ENCODE measurements around the gene SLC32A1. TPM values are rescaled to one million over a fixed set of nuclear protein-coding genes. Genes with fewer than 3 reads are reported as not detected.

The SLC32A1 gene, protein sequence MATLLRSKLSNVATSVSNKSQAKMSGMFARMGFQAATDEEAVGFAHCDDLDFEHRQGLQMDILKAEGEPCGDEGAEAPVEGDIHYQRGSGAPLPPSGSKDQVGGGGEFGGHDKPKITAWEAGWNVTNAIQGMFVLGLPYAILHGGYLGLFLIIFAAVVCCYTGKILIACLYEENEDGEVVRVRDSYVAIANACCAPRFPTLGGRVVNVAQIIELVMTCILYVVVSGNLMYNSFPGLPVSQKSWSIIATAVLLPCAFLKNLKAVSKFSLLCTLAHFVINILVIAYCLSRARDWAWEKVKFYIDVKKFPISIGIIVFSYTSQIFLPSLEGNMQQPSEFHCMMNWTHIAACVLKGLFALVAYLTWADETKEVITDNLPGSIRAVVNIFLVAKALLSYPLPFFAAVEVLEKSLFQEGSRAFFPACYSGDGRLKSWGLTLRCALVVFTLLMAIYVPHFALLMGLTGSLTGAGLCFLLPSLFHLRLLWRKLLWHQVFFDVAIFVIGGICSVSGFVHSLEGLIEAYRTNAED
- total RNA-seq, result not detected

DNA sequence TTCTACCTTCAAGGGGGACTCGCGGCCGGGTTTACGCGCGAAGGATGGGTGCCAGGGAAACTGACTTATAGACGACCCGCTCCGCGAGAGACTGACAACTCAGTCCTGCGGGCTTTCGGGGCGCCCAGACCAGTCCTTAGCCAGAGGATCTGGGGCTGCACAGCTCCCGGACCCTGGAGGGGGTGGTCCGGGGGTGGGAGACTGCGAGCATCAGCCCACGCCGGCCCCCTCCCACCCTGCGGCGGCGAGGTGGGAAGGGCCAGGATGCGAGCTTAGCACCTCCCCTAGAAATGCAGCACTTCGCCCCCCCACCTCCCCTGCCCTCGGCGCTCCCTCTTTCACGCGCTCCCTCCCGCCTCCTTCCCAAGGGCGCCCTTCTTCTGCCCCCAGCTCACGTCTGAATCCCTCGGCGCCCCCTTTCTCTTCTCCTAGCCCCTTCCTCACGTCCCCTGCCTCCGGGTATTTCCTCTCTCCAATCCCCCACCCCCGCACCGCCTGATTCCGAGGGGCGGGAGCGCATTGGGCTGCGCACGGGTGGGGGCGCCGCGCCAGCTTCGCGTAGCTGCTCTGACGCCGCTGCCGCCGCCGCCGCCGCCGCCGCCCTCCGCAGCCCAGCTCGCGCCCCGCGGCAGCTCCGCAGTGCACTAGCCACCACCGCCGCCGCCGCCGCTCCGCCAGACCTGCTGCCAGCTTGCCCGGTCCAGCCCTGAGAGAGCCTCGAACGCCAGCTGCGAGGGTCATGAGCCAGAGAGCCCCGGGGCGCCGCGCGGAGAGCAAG, at the start of gene SLC32A1:
TSS of gene SLC32A1 (plus strand) at position 639 of the 778 bp plus-strand sequence. CDS start 239 bp downstream, outside the sequence.
- no peak for DNase-seq
- peak within 1 kb of the TSS; percentile 44 for H3K27ac Mint-ChIP-seq
- POLR2A ChIA-PET, result no interaction called here
- H3K4me3 Mint-ChIP-seq, result peak within 1 kb of the TSS; percentile 25
- peaks cover 85% of the 10 kb centered on the region for H3K27me3 Mint-ChIP-seq
- H3K4me1 Mint-ChIP-seq, result peaks cover 37% of the 10 kb centered on the region
- no peaks in the 10 kb centered on the region for H3K9me3 Mint-ChIP-seq
- H3K36me3 Mint-ChIP-seq (ENCODE audit: low read depth), result peaks cover 6% of the 10 kb centered on the region
- CTCF ChIA-PET, result interaction anchor here (1.7 to 2.0 kb wide), 2 partner anchors 8 to 26 kb away, joined by 5 to 7 read pairs; no protein-coding TSS in a partner anchor

DNA sequence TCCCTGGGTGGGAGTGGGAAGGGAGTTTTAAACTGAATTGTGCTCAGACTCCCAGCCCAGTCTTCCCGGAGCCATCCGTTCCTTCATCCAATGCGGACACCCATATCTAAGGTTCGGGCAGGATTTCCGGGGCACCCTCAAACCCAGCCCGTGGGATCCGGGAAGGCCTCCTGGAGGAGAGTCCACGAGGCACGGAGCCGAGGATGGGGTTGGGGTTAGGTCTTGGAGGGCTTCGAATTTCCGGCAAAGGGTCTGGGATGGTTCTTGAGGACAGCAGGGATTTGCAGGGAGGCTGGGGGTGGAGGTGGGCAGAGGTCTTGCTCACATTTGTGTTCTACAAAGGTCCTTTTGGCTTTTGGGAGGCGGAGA, 49.5 kb upstream of the SLC32A1 start:
- no peaks in the 10 kb centered on the region for H3K9me3 Mint-ChIP-seq
- no peaks in the 10 kb centered on the region for H3K36me3 Mint-ChIP-seq (ENCODE audit: low read depth)
- no peak for DNase-seq
- ChIA-PET CTCF (interaction anchor here (2.1 to 2.2 kb wide), 2 partner anchors 10 to 15 kb away, joined by 4 to 10 read pairs; no protein-coding TSS in a partner anchor), POLR2A (no interaction called here)
- peak overlapping the region; percentile 60 for H3K27ac Mint-ChIP-seq
- H3K4me1 Mint-ChIP-seq, result peaks cover 11% of the 10 kb centered on the region
- H3K27me3 Mint-ChIP-seq, result peaks cover 37% of the 10 kb centered on the region
- H3K4me3 Mint-ChIP-seq, result peak overlapping the region; percentile 54

DNA sequence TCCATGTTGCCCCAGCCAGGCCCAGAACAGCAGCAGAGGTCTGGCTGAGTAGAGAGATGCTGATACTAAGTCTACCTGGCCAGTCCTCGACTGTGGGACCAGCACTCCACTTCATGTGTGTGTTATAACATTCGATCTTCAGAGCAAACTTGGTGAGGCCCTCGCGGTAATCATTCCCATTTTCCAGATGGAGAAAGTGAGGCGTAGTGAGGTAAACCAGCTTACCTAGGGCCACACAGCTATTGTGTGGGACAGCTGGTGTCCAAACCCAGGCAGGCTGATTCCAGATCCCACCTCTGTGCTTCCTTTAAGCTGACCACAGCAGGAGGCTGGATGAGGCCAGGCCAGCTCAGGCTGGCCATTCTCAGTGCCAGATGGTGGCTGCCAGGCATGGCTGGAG, 47.7 kb upstream of the SLC32A1 start:
- ChIA-PET CTCF (no interaction called here), POLR2A (no interaction called here)
- Mint-ChIP-seq H3K27ac (no peak overlapping the region), H3K9me3 (no peaks in the 10 kb centered on the region), H3K36me3 (ENCODE audit: low read depth) (no peaks in the 10 kb centered on the region), H3K4me3 (no peak overlapping the region), H3K4me1 (peaks cover 11% of the 10 kb centered on the region), H3K27me3 (peaks cover 35% of the 10 kb centered on the region)
- DNase-seq, result no peak

DNA sequence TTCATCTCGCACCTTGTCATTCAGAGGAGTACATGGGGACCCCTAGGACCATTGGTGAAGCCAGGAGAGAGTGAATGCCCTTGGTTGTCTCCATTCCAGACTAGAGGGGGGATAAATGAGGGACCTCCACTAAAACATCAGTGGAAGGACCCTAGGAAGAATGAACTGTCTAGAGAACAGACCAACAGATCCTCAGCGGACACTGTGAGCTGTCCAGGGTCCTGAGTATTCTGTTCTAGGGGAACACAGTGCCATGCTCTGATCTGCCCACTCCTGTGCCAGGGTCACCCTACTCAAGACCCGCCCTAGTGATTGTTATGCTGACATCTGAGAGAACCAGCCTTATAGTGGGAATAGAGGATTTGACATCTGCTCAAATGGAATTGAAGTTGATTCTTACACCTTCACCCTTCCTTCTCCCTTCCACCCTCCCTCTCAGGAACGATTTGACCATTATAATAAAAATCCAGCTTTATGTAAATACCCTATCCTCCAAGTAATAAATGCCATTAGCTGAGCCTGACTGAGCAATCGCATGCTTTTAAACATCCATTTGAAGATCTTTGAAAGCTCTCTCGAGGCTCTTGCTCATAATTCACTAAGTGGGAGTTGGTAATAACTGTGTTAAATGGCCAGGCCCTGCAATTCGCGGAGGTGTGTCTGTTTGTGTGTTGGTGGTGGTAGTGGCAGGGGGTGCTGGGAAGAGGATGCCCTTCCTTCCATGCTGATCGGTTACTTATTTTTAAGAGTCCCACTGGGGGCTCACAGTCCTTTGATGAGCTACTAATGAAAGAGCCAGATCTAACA, 43.6 kb upstream of the SLC32A1 start:
- Mint-ChIP-seq H3K27me3 (peaks cover 27% of the 10 kb centered on the region), H3K4me1 (no peaks in the 10 kb centered on the region), H3K27ac (no peak overlapping the region), H3K4me3 (no peak overlapping the region), H3K9me3 (no peaks in the 10 kb centered on the region), H3K36me3 (ENCODE audit: low read depth) (no peaks in the 10 kb centered on the region)
- CTCF ChIA-PET, result interaction anchor here (1.0 kb wide), 1 partner anchor 10 kb away, joined by 3 read pairs; no protein-coding TSS in a partner anchor
- POLR2A ChIA-PET, result no interaction called here
- peak; percentile 45 for DNase-seq

DNA sequence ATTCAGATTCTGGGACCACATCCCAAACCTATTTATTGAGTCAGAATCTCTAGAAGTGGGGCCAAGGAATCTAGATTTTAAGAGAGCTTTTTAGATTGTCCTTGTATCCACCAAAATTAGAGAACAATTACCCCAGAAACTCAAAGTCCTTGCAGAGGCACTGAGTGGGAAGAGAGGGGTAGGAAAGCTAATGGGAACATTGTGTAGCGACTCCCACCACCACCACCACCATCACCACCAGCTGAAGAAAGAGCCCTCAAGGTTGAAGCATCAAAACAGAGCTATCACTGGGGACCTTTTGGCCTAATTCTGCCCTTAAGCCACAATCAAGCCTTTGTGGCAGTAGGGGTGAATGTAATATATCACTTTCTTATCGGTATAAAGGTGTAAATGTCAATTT, 39.0 kb upstream of the SLC32A1 start:
- H3K4me1 Mint-ChIP-seq, result no peaks in the 10 kb centered on the region
- POLR2A ChIA-PET, result no interaction called here
- no peaks in the 10 kb centered on the region for H3K36me3 Mint-ChIP-seq (ENCODE audit: low read depth)
- no peaks in the 10 kb centered on the region for H3K9me3 Mint-ChIP-seq
- CTCF ChIA-PET, result interaction anchor here (0.8 to 1.2 kb wide), 4 partner anchors 10 to 41 kb away, joined by 3 to 7 read pairs (median 4); no protein-coding TSS in a partner anchor
- H3K27me3 Mint-ChIP-seq, result peaks cover 25% of the 10 kb centered on the region
- no peak overlapping the region for H3K4me3 Mint-ChIP-seq
- no peak for DNase-seq
- H3K27ac Mint-ChIP-seq, result no peak overlapping the region

DNA sequence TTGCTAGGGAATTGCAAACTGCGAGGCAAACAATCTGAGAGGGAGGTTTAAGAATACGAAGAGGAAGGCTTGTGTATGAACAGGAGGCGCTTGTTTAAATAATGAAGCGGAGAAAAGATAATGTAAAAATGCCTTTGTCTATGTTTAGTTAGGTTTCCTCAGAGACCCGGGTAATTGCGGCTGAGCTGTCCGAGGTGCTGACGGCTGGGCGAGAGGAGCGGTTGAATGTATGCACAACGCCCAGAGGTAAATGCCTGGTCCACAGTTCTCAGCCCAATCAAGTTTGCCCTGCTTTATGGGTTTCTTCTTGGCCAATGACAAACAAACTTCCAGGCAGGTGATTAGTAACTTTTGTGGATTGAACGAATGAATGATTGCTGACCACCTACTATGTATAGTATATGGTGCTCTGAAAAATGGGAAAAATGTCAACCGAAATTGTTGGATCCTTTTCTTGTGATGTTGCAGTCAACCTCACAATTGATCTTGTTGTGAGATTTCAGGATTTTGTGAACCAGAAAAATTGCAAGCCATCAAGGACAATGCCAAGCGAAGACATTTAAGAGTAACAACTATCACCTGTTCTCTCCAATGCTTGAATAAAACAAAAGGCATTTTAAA, 38.3 kb upstream of the SLC32A1 start:
- ChIA-PET POLR2A (no interaction called here), CTCF (interaction anchor here (0.8 to 1.2 kb wide), 4 partner anchors 9 to 40 kb away, joined by 3 to 7 read pairs (median 4); no protein-coding TSS in a partner anchor)
- H3K27me3 Mint-ChIP-seq, result peaks cover 25% of the 10 kb centered on the region
- H3K9me3 Mint-ChIP-seq, result no peaks in the 10 kb centered on the region
- DNase-seq, result peak; percentile 61
- H3K4me3 Mint-ChIP-seq, result no peak overlapping the region
- H3K4me1 Mint-ChIP-seq, result no peaks in the 10 kb centered on the region
- H3K36me3 Mint-ChIP-seq (ENCODE audit: low read depth), result no peaks in the 10 kb centered on the region
- H3K27ac Mint-ChIP-seq, result no peak overlapping the region

DNA sequence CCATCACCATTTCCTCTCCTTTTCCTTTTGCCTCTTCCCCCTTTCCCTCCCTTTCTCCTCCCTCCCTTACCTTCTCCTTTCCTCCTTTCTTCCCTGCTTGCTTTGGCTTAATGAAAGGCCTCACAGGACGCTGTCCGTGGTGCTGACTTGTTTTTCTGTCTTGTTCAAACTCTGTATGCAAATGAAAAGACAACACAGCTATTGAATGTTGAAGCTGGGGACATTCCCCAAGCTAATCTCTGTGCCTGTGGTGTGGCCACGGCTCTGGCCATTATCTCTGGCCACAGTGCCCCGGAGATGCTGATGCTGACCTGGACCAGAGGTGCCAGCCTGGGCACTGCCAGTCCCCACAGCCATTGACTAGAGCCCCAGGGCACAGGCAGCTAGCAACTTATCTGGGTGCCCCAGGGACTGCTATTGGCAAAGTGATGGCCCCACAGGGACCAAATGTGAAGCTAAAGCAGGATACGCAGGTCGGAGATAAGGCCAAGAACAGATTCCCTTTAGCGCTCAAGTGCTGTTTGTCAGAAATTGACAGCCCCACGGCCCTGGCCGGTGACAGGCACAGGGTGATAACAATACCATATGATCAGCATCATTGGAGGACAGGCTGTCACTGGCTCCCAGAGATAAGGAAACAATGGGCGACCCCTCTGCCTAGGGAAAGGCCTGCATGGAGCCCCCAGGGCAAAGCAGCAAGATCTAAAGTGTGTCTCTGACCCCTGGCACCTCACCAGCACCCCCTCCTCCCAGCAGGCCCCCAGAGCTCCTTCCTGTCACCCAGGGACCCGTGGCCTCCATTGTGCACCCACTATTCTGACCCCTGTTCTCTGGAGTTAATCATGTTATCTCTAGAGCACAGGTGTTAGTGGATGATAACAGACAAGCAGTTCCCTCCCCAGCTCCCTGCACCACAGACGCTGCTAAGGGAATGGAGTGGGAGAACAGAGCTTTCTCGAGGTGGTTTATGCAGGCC, 31.6 kb upstream of the SLC32A1 start:
- H3K4me1 Mint-ChIP-seq, result no peaks in the 10 kb centered on the region
- CTCF ChIA-PET, result interaction anchor here (0.8 to 1.3 kb wide), 3 partner anchors 12 to 22 kb away, joined by 3 to 4 read pairs (median 3); no protein-coding TSS in a partner anchor
- H3K4me3 Mint-ChIP-seq, result no peak overlapping the region
- H3K9me3 Mint-ChIP-seq, result no peaks in the 10 kb centered on the region
- no peaks in the 10 kb centered on the region for H3K36me3 Mint-ChIP-seq (ENCODE audit: low read depth)
- H3K27me3 Mint-ChIP-seq, result peaks cover 5% of the 10 kb centered on the region
- POLR2A ChIA-PET, result no interaction called here
- H3K27ac Mint-ChIP-seq, result no peak overlapping the region
- peak; percentile 74 for DNase-seq

DNA sequence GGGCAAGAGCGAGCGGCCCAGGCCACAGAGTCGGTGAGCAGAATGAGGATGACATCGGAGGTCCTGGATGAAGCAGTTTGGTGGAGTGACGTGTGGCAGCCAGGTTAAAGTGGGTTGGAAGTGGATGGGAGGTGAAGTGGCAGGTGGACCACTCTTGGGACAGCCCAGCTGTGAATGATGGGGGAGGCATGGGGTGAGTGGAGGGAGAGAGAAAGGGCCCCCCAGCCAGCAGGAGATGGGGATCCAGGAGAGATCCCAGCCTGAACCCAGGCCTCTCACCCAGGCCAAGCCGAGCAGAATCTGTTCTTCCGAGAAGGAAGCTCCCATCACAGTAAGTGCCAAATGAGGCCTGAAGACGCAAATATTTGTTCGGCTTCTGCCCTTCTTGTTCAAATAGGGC, 27.0 kb upstream of the SLC32A1 start:
- Mint-ChIP-seq H3K27ac (no peak overlapping the region), H3K27me3 (peaks cover 3% of the 10 kb centered on the region), H3K36me3 (ENCODE audit: low read depth) (no peaks in the 10 kb centered on the region), H3K4me1 (no peaks in the 10 kb centered on the region), H3K4me3 (no peak overlapping the region), H3K9me3 (no peaks in the 10 kb centered on the region)
- CTCF ChIA-PET, result no interaction called here
- no peak for DNase-seq
- POLR2A ChIA-PET, result no interaction called here

DNA sequence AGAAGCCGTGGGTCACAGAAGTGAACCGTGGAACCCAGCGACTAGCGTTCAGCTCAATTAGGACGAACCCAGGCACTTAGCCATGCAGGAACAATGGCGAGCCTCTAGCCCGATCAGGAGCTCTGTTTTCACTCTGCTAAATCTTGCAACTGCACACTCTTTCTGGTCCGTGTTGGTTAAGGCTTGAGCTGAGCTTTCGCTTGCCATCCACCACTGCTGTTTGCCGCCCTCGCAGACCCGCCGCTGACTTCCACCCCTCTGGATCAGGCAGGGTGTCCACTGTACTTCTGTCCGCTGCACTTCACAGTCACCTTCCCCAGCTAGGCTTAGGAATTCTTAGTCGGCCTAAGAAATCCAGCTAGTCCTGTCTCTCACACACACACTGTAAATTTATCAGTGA, 25.7 kb upstream of the SLC32A1 start:
- Mint-ChIP-seq H3K27me3 (peaks cover 4% of the 10 kb centered on the region), H3K4me3 (no peak overlapping the region), H3K36me3 (ENCODE audit: low read depth) (no peaks in the 10 kb centered on the region), H3K9me3 (no peaks in the 10 kb centered on the region), H3K27ac (no peak overlapping the region), H3K4me1 (no peaks in the 10 kb centered on the region)
- ChIA-PET CTCF (no interaction called here), POLR2A (no interaction called here)
- DNase-seq, result no peak

DNA sequence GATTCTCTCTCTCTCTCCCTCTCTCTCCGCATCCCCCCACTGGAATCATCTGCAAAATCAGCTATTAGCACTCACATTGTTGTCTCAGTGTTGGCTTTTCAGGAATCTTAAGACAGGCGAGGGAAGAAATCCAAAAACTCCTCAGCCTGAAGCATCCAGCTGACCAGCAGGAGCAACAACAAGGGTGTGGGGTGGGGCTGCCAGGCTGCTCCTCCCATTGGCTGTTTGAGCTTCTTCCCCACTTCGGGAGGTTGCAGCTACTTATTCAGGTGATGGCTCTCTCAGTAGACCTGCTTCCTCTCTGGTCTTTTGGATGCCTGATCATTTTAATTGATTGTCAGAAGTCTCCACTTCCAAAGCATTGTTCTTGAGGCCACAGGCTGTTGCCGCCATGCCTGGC, 24.1 kb upstream of the SLC32A1 start:
- H3K9me3 Mint-ChIP-seq, result no peaks in the 10 kb centered on the region
- no peak overlapping the region for H3K27ac Mint-ChIP-seq
- CTCF ChIA-PET, result no interaction called here

DNA sequence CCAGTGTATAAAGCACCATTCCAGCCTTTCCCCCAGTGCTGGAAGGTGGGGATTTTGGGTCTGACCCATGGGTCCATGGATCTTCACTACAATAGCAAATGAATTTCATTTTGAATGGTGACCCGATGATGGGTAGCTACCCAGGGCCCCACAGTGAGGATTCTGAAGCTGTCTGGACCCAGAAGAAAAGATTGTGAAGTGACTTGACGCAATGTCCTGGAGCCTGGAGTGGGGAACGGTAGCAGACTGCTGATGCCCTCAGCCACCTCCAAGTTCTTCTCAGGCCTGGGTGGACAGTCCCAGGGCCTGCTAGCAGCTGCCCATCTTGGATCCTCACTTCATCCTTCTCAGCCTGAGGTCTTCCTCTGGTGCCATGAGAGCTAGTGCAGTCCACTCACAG, 23.4 kb upstream of the SLC32A1 start:
- POLR2A ChIA-PET, result no interaction called here
- no peaks in the 10 kb centered on the region for H3K9me3 Mint-ChIP-seq
- H3K27ac Mint-ChIP-seq, result no peak overlapping the region
- H3K36me3 Mint-ChIP-seq (ENCODE audit: low read depth), result no peaks in the 10 kb centered on the region
- CTCF ChIA-PET, result no interaction called here
- H3K27me3 Mint-ChIP-seq, result peaks cover 7% of the 10 kb centered on the region
- DNase-seq, result no peak
- H3K4me3 Mint-ChIP-seq, result no peak overlapping the region
- no peaks in the 10 kb centered on the region for H3K4me1 Mint-ChIP-seq

More for the DNA sequence above, 24.1 kb upstream of the SLC32A1 start:
- Mint-ChIP-seq H3K27me3 (peaks cover 1% of the 10 kb centered on the region), H3K4me1 (no peaks in the 10 kb centered on the region), H3K4me3 (no peak overlapping the region), H3K36me3 (ENCODE audit: low read depth) (no peaks in the 10 kb centered on the region)
- DNase-seq, result no peak
- POLR2A ChIA-PET, result interaction anchor here (0.6 kb wide), 1 partner anchor 798 kb away, joined by 3 read pairs; no protein-coding TSS in a partner anchor

Data from activated CD4-positive, alpha-beta T cell treated with anti-CD3 and anti-CD28 coated beads, Interleukin-2, amount 10 ng/mL, durations not matched to agents 7 days and 5 days (primary cell).